Measurements from ENCODE around the gene GPBP1L1.
"Not testable (repeated sequence)": the region's sequence is repeated elsewhere in the genome, so short reads cannot be mapped to it uniquely, and the experiment has no call there.

GPBP1L1 gene

GRCh38 chr1:45635211-45635610, 51.1 kb downstream of the GPBP1L1 start:
- no peak for DNase-seq (ENCODE audit: low spot score)

GRCh38 chr1:45630429-45630828, 55.9 kb downstream of the GPBP1L1 start:
- no peak for DNase-seq (ENCODE audit: low spot score)

- no peak for DNase-seq (ENCODE audit: low spot score)
These were observed 57.3 kb downstream of the GPBP1L1 start for GRCh38 chr1:45629035-45629434.

GRCh38 chr1:45623972-45624371, 62.4 kb downstream of the GPBP1L1 start, which contains the start of gene CCDC17:
TSS of gene CCDC17 (minus strand) at chr1:45624054. CDS start at chr1:45623909, 145 bp downstream.
- no peak for DNase-seq (ENCODE audit: low spot score)

DNA sequence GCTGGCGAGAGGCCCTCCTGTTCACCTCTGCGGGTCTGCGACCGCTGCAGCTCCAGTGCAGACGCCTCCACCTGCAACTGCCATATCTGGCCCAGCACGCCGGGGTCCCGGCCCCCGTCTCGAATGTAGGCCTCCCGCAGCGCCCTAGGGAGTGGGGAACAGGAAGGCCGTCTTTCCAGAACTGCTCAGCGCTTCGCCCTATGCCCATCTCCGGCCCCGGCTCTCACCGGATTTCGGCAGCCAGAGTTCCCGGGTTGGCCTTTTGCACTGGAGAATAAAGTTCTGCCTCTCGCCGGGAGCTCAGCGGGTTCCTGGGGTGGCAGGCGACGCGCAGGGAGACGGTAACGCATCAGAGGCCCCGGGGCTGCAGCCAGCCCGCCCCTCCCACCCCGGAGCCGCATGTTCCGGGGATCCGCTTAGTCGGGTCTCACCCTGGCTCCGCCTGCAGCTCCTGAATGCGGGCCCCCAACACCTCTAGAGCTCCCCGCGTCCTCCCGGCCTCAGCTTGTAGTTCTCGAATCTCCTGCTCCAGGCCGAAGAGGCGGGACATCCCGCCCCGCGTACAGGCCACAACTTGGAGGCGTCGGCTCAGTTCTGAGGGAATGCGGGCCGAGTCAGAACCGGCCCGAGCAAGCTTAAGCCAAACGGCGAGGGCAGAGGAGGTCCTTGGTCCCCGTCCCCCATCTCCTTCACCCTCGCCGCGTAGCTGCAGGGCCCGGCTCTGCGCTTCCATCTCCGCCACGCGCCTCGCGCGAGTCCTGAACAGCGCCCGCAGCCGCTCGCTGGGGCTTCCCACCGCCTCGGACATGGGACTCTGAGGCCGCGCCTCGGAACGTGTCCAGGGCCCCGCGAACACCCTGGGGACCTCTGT, 63.6 kb downstream of the GPBP1L1 start:
- DNase-seq (ENCODE audit: low spot score) = no peak

GRCh38 chr1:45621895-45622523, 64.3 kb downstream of the GPBP1L1 start:
- no peak for DNase-seq (ENCODE audit: low spot score)

DNA sequence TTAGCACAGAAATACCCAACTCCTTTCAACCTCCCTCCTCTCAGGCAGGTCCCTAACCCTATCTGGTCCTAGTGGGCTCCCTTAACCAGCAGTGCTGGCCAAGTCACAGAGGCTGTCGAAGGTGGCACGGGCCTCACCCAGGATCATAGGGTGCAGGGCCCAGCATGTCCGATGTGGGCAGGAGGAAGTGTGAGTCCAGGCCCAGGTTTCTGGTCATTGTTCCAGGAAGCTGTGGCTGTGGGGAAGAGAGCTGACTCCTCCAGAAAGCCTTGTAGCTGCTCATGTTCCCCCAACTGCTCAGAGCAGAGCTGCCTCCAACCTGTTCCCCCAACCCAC, 64.9 kb downstream of the GPBP1L1 start:
- no peak for DNase-seq (ENCODE audit: low spot score)

DNA sequence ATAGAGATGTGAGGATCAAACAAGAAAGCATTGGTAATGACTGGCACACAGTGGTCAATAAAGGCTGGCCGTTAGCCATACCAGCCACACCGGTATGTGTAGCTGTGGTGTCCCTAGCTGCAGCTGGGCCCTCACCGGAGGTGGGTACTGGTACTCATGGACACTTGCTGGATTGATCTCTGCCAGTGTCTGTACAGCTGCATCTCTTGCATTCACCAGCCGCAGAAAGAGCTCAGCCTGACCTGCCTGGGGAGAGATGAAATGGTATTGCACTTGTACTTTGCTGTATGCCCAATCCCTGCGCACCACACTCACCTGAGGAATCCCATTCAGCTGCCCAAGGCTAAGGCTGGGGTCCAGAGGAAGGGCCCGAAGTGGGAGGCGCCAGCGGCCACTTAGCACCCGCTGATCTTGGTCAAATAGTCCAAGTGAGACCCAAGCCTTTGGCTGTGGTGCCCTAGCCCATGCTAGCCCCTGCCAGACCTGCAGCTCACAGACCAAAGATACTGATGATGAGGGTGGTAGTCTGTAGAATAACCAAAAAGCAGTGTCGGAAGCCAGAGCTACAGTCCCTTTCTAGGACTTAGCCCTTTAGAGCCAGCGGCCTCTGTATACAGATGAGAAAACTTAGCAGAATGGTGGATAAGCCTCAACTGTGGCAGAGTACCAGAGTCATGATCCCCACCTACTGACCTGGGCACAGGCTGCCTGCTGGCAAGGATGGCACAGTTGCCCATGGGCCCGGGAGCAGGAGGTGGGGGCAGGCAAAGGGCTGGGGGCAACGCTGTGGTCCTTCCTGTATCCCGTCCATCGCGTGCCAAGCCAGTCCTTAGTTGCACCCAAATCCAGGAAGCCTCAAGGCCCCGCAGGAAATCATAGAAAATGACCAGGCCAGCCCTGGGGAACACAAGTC, 65.5 kb downstream of the GPBP1L1 start:
- no peak for DNase-seq (ENCODE audit: low spot score)

DNA sequence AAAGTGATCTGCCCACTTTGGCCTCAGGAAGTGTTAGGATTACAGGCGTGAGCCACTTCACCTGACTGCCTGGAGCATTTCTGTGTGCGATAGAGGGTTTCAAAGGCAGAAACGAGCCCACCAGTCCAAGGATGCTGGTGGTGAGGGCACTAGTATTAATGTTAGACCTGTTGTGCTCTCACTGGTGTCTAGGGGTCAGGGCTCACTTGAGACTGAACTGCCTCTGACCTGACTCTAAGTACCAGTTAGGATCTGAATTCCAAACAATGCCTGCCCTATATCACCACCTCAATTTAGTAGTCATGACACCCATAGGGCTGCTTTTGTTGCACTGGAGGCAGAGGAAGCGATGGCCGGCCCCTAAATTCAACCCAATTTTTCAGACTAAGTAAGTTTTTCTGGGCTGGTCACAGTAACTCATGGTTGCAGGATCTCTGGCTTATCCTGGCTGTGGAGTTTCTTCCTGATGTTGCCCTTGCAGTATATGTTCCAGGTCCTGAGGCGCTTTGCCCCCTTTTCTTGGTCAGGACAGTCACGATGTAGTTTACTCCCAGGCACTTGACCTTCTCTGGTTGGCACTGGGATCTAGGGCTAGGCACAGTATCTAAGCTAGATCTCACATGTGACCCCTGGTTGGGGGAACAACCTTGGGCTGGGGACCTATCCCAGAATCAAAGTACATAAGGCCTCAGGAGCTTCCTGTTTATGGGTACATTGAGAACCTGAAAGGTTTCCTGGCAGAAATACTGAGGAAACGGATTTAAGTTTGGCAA, 67.0 kb downstream of the GPBP1L1 start:
- no peak for DNase-seq (ENCODE audit: low spot score)

DNA sequence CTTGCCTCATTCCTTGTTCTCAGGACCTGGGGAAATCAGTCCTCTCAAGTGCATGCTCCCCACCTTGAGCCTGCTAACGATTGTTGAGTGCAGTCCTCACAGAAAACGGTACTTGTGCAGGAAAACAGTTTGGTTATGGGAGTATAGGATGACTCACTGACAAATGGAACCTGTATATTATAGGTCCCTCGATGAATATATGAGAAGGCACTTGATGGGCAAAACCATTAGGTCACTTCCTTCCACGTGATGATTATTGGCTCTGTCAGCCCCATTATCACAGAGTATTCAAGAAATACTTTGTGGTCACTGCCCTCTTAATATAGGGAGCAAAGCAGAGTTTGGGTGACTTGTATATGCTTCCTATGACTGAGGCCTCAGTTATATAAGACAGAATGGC, 68.7 kb downstream of the GPBP1L1 start:
- DNase-seq (ENCODE audit: low spot score) = no peak

GRCh38 chr1:45615885-45616284, 70.4 kb downstream of the GPBP1L1 start:
- no peak for DNase-seq (ENCODE audit: low spot score)

DNA sequence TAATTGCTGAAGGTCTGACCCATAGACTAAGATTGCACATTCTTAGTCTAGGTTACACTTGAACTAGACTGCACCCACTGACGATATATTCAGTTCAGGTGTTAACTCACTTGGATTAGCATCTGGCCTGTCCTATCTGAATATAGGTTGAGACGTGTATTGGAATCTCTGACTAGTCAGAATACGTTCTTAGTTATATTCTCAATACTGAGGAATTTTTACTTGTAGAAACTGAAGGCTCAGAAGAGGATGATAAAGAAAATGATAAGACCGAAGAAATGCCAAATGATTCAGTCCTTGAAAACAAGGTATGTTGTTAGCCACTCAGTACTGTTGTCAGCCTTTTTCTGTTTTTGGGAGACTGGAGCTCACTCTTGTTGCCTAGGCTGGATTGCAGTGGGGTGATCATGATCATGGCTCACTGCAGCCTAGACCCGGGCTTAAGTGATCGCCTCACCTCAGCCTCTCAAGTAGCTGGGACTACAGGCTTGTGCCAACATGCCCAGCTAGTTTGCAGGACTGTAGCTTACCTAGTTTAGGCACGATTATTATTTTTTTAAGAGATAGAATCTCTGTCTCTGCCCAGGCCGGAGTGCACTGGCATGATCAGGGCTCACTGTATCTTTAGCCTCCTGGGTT, 73.3 kb downstream of the GPBP1L1 start:
- DNase-seq (ENCODE audit: low spot score) = no peak

- no peak for DNase-seq (ENCODE audit: low spot score)
These were observed 75.6 kb downstream of the GPBP1L1 start for GRCh38 chr1:45610589-45611226.

GRCh38 chr1:45608175-45609156, 77.9 kb downstream of the GPBP1L1 start:
- DNase-seq (ENCODE audit: low spot score) = no peak

GRCh38 chr1:45607404-45608074, 78.8 kb downstream of the GPBP1L1 start:
- DNase-seq (ENCODE audit: low spot score) = no peak

GRCh38 chr1:45604239-45604638, 82.1 kb downstream of the GPBP1L1 start:
- DNase-seq (ENCODE audit: low spot score) = no peak

GRCh38 chr1:45596765-45597164, 89.6 kb downstream of the GPBP1L1 start:
- DNase-seq (ENCODE audit: low spot score) = not testable (repeated sequence)

DNA sequence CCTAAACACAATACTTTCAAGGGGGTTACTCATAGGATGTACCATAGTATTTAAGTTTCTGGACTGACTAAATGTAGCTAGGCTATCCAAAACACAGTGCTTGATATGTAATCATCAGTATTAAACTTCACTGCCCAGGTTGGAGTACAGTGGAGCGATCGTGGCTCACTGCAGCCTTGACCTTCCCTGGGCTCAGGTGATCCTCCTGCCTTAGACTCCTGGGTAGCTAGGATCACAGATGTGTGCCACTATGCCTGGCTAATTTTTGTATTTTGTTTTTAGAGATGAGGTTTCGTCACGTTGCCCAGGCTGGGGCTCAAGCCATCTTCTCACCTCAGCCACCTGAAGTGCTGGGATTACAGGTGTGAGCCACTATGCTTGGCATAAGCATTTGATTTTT, 91.9 kb downstream of the GPBP1L1 start:
- DNase-seq (ENCODE audit: low spot score) = no peak

DNA sequence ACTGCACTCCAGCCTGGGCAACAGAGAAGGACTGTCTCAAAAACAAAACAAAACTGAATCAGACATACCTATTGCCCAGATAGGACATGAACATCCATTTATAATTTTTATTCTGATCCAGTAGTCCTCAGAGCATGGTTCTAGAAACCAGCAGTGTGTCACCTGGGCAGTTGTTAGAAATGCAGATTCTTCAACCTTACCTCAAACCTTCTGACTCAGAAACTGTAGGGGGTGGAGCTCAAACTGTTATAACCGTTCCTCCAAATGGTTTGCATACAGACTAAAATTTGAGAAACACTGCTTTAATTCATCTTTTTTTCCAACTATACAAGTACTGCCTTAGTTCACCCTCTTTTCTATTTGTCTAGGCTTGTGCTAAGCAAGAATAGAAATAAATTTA, 96.5 kb downstream of the GPBP1L1 start:
- no peak for DNase-seq (ENCODE audit: low spot score)
